ENCODE measurements around the gene PLCL2. TPM values are rescaled to one million over a fixed set of nuclear protein-coding genes. Genes with fewer than 3 reads are reported as not detected.
"Not testable (repeated sequence)": the region's sequence is repeated elsewhere in the genome, so short reads cannot be mapped to it uniquely, and the experiment has no call there.

Gene PLCL2
- total and polyA plus RNA-seq, 2 experiments from 2014 or later = 1.6 to 9.7 TPM

DNA sequence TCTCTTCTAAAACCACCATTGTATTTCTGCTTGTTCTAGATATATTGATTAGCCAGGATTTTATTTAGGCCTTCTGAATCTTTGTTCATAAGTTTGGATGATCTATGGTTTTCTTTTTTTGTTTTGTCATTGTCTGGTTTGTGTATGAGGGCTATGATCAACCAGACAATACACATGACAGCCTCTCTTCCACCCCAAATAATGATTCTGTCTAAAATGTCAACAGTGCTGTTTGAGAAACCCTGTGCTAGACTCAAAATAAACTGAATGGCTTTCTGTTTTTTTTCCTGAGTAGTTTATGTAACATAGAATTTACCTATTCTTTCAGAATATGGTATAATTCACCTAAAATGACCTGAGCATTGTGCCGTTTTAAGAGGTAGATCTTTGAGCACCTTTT, 66.1 kb downstream of the PLCL2 start (continued):
- TF ChIP-seq, protein P1, sequence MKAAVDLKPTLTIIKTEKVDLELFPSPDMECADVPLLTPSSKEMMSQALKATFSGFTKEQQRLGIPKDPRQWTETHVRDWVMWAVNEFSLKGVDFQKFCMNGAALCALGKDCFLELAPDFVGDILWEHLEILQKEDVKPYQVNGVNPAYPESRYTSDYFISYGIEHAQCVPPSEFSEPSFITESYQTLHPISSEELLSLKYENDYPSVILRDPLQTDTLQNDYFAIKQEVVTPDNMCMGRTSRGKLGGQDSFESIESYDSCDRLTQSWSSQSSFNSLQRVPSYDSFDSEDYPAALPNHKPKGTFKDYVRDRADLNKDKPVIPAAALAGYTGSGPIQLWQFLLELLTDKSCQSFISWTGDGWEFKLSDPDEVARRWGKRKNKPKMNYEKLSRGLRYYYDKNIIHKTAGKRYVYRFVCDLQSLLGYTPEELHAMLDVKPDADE (IDR thresholded peaks at IDR 0.05) = no peak
- TF ChIP-seq POLR2AphosphoS5 (IDR thresholded peaks at IDR 0.05; ENCODE audit: low read depth) = no peak
- no peak for TF ChIP-seq CTCF (conservative IDR thresholded peaks at IDR 0.05; ENCODE audit: low read depth in 2 of 2)
- TF ChIP-seq, protein P2, sequence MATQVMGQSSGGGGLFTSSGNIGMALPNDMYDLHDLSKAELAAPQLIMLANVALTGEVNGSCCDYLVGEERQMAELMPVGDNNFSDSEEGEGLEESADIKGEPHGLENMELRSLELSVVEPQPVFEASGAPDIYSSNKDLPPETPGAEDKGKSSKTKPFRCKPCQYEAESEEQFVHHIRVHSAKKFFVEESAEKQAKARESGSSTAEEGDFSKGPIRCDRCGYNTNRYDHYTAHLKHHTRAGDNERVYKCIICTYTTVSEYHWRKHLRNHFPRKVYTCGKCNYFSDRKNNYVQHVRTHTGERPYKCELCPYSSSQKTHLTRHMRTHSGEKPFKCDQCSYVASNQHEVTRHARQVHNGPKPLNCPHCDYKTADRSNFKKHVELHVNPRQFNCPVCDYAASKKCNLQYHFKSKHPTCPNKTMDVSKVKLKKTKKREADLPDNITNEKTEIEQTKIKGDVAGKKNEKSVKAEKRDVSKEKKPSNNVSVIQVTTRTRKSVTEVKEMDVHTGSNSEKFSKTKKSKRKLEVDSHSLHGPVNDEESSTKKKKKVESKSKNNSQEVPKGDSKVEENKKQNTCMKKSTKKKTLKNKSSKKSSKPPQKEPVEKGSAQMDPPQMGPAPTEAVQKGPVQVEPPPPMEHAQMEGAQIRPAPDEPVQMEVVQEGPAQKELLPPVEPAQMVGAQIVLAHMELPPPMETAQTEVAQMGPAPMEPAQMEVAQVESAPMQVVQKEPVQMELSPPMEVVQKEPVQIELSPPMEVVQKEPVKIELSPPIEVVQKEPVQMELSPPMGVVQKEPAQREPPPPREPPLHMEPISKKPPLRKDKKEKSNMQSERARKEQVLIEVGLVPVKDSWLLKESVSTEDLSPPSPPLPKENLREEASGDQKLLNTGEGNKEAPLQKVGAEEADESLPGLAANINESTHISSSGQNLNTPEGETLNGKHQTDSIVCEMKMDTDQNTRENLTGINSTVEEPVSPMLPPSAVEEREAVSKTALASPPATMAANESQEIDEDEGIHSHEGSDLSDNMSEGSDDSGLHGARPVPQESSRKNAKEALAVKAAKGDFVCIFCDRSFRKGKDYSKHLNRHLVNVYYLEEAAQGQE (IDR thresholded peaks at IDR 0.05; ENCODE audit: unreplicated experiment) = no peak
- no peak for TF ChIP-seq EZH2 (IDR thresholded peaks at IDR 0.05; ENCODE audit: low read depth, unreplicated experiment)
- TF ChIP-seq CREB1 (CRISPR knock-in tag; IDR thresholded peaks at IDR 0.05; ENCODE audit: low read depth) = no peak
- TF ChIP-seq ZNF331 (CRISPR knock-in tag; IDR thresholded peaks at IDR 0.05; ENCODE audit: low read depth) = no peak
- no peak for TF ChIP-seq EZH2phosphoT487 (IDR thresholded peaks at IDR 0.05; ENCODE audit: unreplicated experiment)

GRCh38 chr3:16957852-16958251, 73.1 kb downstream of the PLCL2 start:
- not testable (repeated sequence) for H3K79me2 ChIP-seq (replicated peaks; ENCODE audit: insufficient read depth); H3K9me2 ChIP-seq (ENCODE audit: insufficient read depth); DNase-seq (ENCODE audit: low spot score); H2AFZ ChIP-seq; H3F3A ChIP-seq (replicated peaks; ENCODE audit: low read depth); H3K27ac Mint-ChIP-seq; H3K27me3 ChIP-seq (ENCODE audit: insufficient read depth); H3K4me3 ChIP-seq; H3K4me1 Mint-ChIP-seq; H3K27me3 Mint-ChIP-seq (ENCODE audit: insufficient read depth, low read depth, poor library complexity); ATAC-seq; H3K9me3 Mint-ChIP-seq; H3K27ac ChIP-seq (ENCODE audit: low read depth); H3K4me3 Mint-ChIP-seq; H3K36me3 Mint-ChIP-seq (ENCODE audit: low read depth); H3K36me3 ChIP-seq (ENCODE audit: insufficient read depth); H4K20me1 ChIP-seq (replicated peaks; ENCODE audit: insufficient read depth); H3K4me2 ChIP-seq
- H3K4me1 ChIP-seq (ENCODE audit: insufficient read depth) = peaks cover 12% of the 10 kb centered on the region

All from GM23338 (cell line).